ENCODE data around the gene JOSD1. TPM values are rescaled to one million over a fixed set of nuclear protein-coding genes. Genes with fewer than 3 reads are reported as not detected.
A peak's percentile ranks its signal among the peaks of the same experiment; 100 is the strongest.
"Not testable (repeated sequence)": the region's sequence is repeated elsewhere in the genome, so short reads cannot be mapped to it uniquely, and the experiment has no call there.

The JOSD1 gene
- total and polyA plus RNA-seq, 4 donors = 17.8 to 64.0 (median 43.8) TPM

DNA sequence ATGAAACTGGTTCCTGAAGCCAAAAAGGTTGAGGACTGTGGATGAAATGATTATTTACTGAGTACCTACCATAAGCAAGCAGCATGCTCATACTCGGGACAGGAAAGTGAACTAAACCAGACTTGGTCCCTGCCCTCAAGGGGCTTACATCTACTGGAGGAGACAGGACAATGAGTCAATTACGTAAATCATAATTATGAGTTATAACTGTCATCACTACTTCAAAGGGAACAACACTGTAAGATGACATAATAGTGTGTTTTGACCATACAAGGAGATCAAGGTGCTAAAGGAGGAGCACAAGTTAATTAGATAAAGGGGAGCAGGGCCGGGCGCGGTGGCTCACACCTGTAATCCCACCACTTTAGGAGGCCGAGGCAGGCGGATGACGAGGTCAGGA is 47.0 kb downstream of the JOSD1 start:
- no peaks in the 10 kb centered on the region for H3K27me3 ChIP-seq (ENCODE audit: control insufficient read depth in 3 of 3, insufficient read depth in 3 of 3, low read length in 2 of 3)
- ATAC-seq (ENCODE audit: insufficient read depth, low FRiP score) (no peak), DNase-seq (no peak)
- H3K9me3 ChIP-seq (ENCODE audit: control insufficient read depth in 4 of 4, insufficient read depth in 3 of 4, low read length in 3 of 4) = no peaks in the 10 kb centered on the region
- TF ChIP-seq, protein P1, sequence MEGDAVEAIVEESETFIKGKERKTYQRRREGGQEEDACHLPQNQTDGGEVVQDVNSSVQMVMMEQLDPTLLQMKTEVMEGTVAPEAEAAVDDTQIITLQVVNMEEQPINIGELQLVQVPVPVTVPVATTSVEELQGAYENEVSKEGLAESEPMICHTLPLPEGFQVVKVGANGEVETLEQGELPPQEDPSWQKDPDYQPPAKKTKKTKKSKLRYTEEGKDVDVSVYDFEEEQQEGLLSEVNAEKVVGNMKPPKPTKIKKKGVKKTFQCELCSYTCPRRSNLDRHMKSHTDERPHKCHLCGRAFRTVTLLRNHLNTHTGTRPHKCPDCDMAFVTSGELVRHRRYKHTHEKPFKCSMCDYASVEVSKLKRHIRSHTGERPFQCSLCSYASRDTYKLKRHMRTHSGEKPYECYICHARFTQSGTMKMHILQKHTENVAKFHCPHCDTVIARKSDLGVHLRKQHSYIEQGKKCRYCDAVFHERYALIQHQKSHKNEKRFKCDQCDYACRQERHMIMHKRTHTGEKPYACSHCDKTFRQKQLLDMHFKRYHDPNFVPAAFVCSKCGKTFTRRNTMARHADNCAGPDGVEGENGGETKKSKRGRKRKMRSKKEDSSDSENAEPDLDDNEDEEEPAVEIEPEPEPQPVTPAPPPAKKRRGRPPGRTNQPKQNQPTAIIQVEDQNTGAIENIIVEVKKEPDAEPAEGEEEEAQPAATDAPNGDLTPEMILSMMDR (IDR thresholded peaks at IDR 0.05; ENCODE audit: control extremely low read depth, extremely low read depth) = no peak
- no peak overlapping the region for H3K27ac ChIP-seq (ENCODE audit: low read depth in 1 of 2, low read length in 1 of 2)
- H3K4me3 ChIP-seq = no peak overlapping the region
- H3K4me1 ChIP-seq (ENCODE audit: control insufficient read depth in 5 of 5, insufficient read depth in 5 of 5, low read length in 5 of 5) = peaks cover 0 to 14% (median 5%) of the 10 kb centered on the region in 5 donors
- H3K36me3 ChIP-seq (ENCODE audit: control insufficient read depth in 4 of 4, insufficient read depth in 4 of 4, low read length in 4 of 4) = peaks cover 0 to 5% (median 0%) of the 10 kb centered on the region in 4 donors
- WGBS, 2 donors = 97% methylated on average over 8 of the region's 8 CpGs
- H3K9ac ChIP-seq (ENCODE audit: insufficient read depth in 1 of 2, low read length in 2 of 2) = no peak overlapping the region

GRCh38 chr22:38652859-38653258 is 47.9 kb downstream of the JOSD1 start:
- no peak overlapping the region for H3K4me3 ChIP-seq
- no peaks in the 10 kb centered on the region for H3K27me3 ChIP-seq (ENCODE audit: control insufficient read depth in 3 of 3, insufficient read depth in 3 of 3, low read length in 2 of 3)
- H3K4me1 ChIP-seq (ENCODE audit: control insufficient read depth in 5 of 5, insufficient read depth in 5 of 5, low read length in 5 of 5) = peaks cover 0 to 14% (median 5%) of the 10 kb centered on the region in 5 donors
- H3K9ac ChIP-seq (ENCODE audit: insufficient read depth in 1 of 2, low read length in 2 of 2) = no peak overlapping the region
- no peaks in the 10 kb centered on the region for H3K9me3 ChIP-seq (ENCODE audit: control insufficient read depth in 4 of 4, insufficient read depth in 3 of 4, low read length in 3 of 4)
- no peak for ATAC-seq (ENCODE audit: insufficient read depth, low FRiP score)
- no peak overlapping the region for H3K27ac ChIP-seq (ENCODE audit: low read depth in 1 of 2, low read length in 1 of 2)
- H3K36me3 ChIP-seq (ENCODE audit: control insufficient read depth in 4 of 4, insufficient read depth in 4 of 4, low read length in 4 of 4) = peaks cover 0 to 5% (median 0%) of the 10 kb centered on the region in 4 donors
- TF ChIP-seq, protein P1 (IDR thresholded peaks at IDR 0.05; ENCODE audit: control extremely low read depth, extremely low read depth) = no peak
- no peak for DNase-seq

- H3K27me3 ChIP-seq (ENCODE audit: control insufficient read depth in 3 of 3, insufficient read depth in 3 of 3, low read length in 2 of 3) = no peaks in the 10 kb centered on the region
- H3K36me3 ChIP-seq (ENCODE audit: control insufficient read depth in 4 of 4, insufficient read depth in 4 of 4, low read length in 4 of 4) = no peaks in the 10 kb centered on the region
- TF ChIP-seq, protein P1 (IDR thresholded peaks at IDR 0.05; ENCODE audit: control extremely low read depth, extremely low read depth) = no peak
- 76 to 82% methylated on average over 5 of the region's 5 CpGs for WGBS, 2 donors
- no peak overlapping the region for H3K27ac ChIP-seq (ENCODE audit: low read depth in 1 of 2, low read length in 1 of 2)
- no peak overlapping the region for H3K4me3 ChIP-seq
- H3K9me3 ChIP-seq (ENCODE audit: control insufficient read depth in 4 of 4, insufficient read depth in 3 of 4, low read length in 3 of 4) = no peaks in the 10 kb centered on the region
- DNase-seq (no peak), ATAC-seq (ENCODE audit: insufficient read depth, low FRiP score) (no peak)
- H3K4me1 ChIP-seq (ENCODE audit: control insufficient read depth in 5 of 5, insufficient read depth in 5 of 5, low read length in 5 of 5) = no peaks in the 10 kb centered on the region
- no peak overlapping the region for H3K9ac ChIP-seq (ENCODE audit: insufficient read depth in 1 of 2, low read length in 2 of 2)
These were observed 50.8 kb downstream of the JOSD1 start for GRCh38 chr22:38649841-38650522.

DNA sequence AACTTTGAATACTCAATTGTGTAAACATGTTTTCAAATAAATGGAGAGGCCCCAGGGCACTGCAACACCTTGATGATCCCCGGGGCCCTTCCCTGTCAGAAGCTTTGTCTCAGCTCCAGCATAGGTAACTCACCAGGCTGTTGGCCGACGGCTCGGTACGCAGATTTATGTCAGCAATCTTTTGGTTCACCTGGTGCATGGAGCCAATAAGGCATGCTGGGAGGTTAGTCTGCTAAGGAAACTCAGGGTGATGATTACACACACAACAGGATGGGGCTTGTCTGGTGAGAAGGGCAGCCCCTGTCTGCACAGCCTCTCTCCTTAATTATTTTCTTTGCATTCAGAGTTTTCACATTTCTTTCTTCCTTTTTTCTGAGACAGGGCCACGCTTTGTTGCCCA is 55.3 kb downstream of the JOSD1 start:
- TF ChIP-seq, protein P1 (IDR thresholded peaks at IDR 0.05; ENCODE audit: control extremely low read depth, extremely low read depth) = no peak
- no peak overlapping the region for H3K9ac ChIP-seq (ENCODE audit: insufficient read depth in 1 of 2, low read length in 2 of 2)
- H3K4me1 ChIP-seq (ENCODE audit: control insufficient read depth in 5 of 5, insufficient read depth in 5 of 5, low read length in 5 of 5) = no peaks in the 10 kb centered on the region
- ATAC-seq (ENCODE audit: insufficient read depth, low FRiP score) = no peak
- no peaks in the 10 kb centered on the region for H3K27me3 ChIP-seq (ENCODE audit: control insufficient read depth in 3 of 3, insufficient read depth in 3 of 3, low read length in 2 of 3)
- H3K27ac ChIP-seq (ENCODE audit: low read depth in 1 of 2, low read length in 1 of 2) = no peak overlapping the region
- H3K9me3 ChIP-seq (ENCODE audit: control insufficient read depth in 4 of 4, insufficient read depth in 3 of 4, low read length in 3 of 4) = no peaks in the 10 kb centered on the region
- H3K36me3 ChIP-seq (ENCODE audit: control insufficient read depth in 4 of 4, insufficient read depth in 4 of 4, low read length in 4 of 4) = no peaks in the 10 kb centered on the region
- H3K4me3 ChIP-seq = no peak overlapping the region
- 89 to 93% methylated on average over 6 of the region's 6 CpGs for WGBS, 2 donors
- DNase-seq = no peak

GRCh38 chr22:38644245-38644644 is 56.5 kb downstream of the JOSD1 start:
- peak; percentile 94 for ATAC-seq (ENCODE audit: insufficient read depth, low FRiP score)
- not testable (repeated sequence) for H3K27ac ChIP-seq (ENCODE audit: low read depth in 1 of 2, low read length in 1 of 2); H3K36me3 ChIP-seq (ENCODE audit: control insufficient read depth in 4 of 4, insufficient read depth in 4 of 4, low read length in 4 of 4); H3K4me3 ChIP-seq; H3K27me3 ChIP-seq (ENCODE audit: control insufficient read depth in 3 of 3, insufficient read depth in 3 of 3, low read length in 2 of 3); DNase-seq; H3K9ac ChIP-seq (ENCODE audit: insufficient read depth in 1 of 2, low read length in 2 of 2); H3K9me3 ChIP-seq (ENCODE audit: control insufficient read depth in 4 of 4, insufficient read depth in 3 of 4, low read length in 3 of 4); H3K4me1 ChIP-seq (ENCODE audit: control insufficient read depth in 5 of 5, insufficient read depth in 5 of 5, low read length in 5 of 5)
- 92 to 95% methylated on average over 4 to 5 of the region's 5 CpGs for WGBS, 2 donors

Measured in lung (tissue), 12 donors.